GM12892 (cell line): Measurements from ENCODE around the gene LIMS2.

Experiments used
- DNase-seq: peaks from one replicate; pipeline ENCODE4 v3.0.0; 2011; ENCODE audit not compliant: insufficient read length
- FAIRE-seq: peaks from 2 replicates; lab custom pipeline; 2011; peaks lifted over from hg19 to GRCh38; lab: Jason Lieb, UNC
- POLR2A ChIP-seq: IDR thresholded peaks from 2 replicates; pipeline ENCODE4 v1.6.1; 2011; ENCODE audit warnings: low read depth, low read length, control low read depth
- POLR2AphosphoS5 ChIP-seq: IDR thresholded peaks from 2 replicates; pipeline ENCODE4 v1.6.1; 2011; ENCODE audit warnings: low read depth, low read length, control low read depth
- TAF1 ChIP-seq: IDR thresholded peaks from 2 replicates; pipeline ENCODE4 v1.6.1; 2011; ENCODE audit warnings: low read depth, mild to moderate bottlenecking, control low read depth, low read length, borderline replicate concordance

LIMS2 gene

GRCh38 chr2:127661072-127661649, 14.2 kb downstream of the LIMS2 start:
- FAIRE-seq, result no peak
- DNase-seq, result no peak
- TF ChIP-seq POLR2A, result no peak

GRCh38 chr2:127660291-127660578, 15.1 kb downstream of the LIMS2 start:
- TF ChIP-seq TAF1 (no peak), POLR2A (no peak), POLR2AphosphoS5 (no peak)
- no peak for DNase-seq
- FAIRE-seq, result no peak

- DNase-seq (no peak), FAIRE-seq (no peak)
- TF ChIP-seq POLR2A, result no peak
- no peak for TF ChIP-seq TAF1
- no peak for TF ChIP-seq POLR2AphosphoS5
Observed at GRCh38 chr2:127659408-127660290, 15.7 kb downstream of the LIMS2 start.

- FAIRE-seq (no peak), DNase-seq (no peak)
- TF ChIP-seq POLR2AphosphoS5 (no peak), POLR2A (no peak), TAF1 (no peak)
Observed at GRCh38 chr2:127658641-127659407, 16.5 kb downstream of the LIMS2 start.

GRCh38 chr2:127658146-127658545, 17.2 kb downstream of the LIMS2 start:
- TF ChIP-seq POLR2AphosphoS5 (no peak), TAF1 (no peak), POLR2A (no peak)
- FAIRE-seq, result no peak
- DNase-seq, result no peak

- TF ChIP-seq POLR2AphosphoS5, result no peak
- no peak for TF ChIP-seq TAF1
- TF ChIP-seq POLR2A, result no peak
- no peak for DNase-seq
- FAIRE-seq, result no peak
Observed at GRCh38 chr2:127657232-127657595, 18.1 kb downstream of the LIMS2 start.

GRCh38 chr2:127656569-127657231, 18.6 kb downstream of the LIMS2 start:
- no peak for FAIRE-seq

GRCh38 chr2:127655209-127656073, 19.9 kb downstream of the LIMS2 start:
- no peak for FAIRE-seq
- TF ChIP-seq TAF1 (no peak), POLR2AphosphoS5 (no peak), POLR2A (no peak)
- no peak for DNase-seq

More at GRCh38 chr2:127656569-127657231, 18.6 kb downstream of the LIMS2 start:
- no peak for TF ChIP-seq POLR2AphosphoS5
- TF ChIP-seq POLR2A, result no peak
- DNase-seq, result no peak

GRCh38 chr2:127654838-127655175, 20.5 kb downstream of the LIMS2 start:
- TF ChIP-seq POLR2A, result no peak
- no peak for TF ChIP-seq POLR2AphosphoS5
- TF ChIP-seq TAF1, result no peak
- DNase-seq, result no peak
- FAIRE-seq, result no peak

- FAIRE-seq, result no peak
- no peak for TF ChIP-seq POLR2AphosphoS5
- no peak for TF ChIP-seq TAF1
- TF ChIP-seq POLR2A, result no peak
Observed at GRCh38 chr2:127654084-127654837, 21.1 kb downstream of the LIMS2 start.

More at GRCh38 chr2:127654084-127654837, 21.1 kb downstream of the LIMS2 start:
- DNase-seq, result no peak
